Measurements from ENCODE around the gene SLC9A9. TPM values are rescaled to one million over a fixed set of nuclear protein-coding genes. Genes with fewer than 3 reads are reported as not detected.

SLC9A9 gene
- polyA plus RNA-seq, 1 donor (not counting 4 experiments of a cell fraction or from before 2014, with no cell fraction given) = 5.2 TPM

DNA sequence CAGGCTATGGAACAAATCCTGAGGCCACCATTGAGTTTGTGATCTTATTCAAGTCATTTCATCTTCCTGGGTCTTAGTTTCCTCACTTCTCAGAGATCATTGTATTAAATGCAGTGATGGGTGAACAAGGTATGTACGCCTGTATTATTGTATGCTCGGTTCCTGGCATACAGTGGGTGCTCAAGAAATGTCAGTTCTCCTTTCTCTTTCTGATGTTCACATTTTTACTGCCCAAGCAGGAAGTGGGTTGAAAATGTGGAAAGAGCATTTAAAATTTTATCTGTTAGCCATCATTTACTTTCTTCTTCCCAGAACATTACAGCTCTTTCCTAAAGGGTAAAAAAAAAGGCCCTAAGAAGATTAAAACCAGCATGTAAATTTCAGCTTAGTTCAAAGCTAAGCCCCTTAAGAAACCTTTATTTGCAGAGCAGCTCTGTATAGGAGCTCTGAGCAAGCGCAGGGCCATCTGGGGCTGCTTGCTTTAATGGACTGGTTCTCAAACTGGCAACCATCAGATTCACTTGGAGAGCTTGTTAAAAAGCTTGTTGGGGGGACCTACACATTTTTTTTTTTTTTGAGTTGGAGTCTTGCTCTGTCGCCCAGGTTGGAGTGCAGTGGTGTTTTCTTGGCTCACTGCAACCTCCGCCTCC lies 549.3 kb downstream of the SLC9A9 start:
- Histone ChIP-seq H3K4me3 (ENCODE audit: control insufficient read depth in 2 of 3, extremely low read depth in 1 of 3, insufficient read depth in 2 of 3, low read depth in 1 of 3, low read length in 3 of 3) (no peak overlapping the region), H4K20me1 (ENCODE audit: control insufficient read depth, extremely low read depth, insufficient read depth, low read length) (no peaks in the 10 kb centered on the region), H3K79me2 (ENCODE audit: control insufficient read depth, insufficient read depth, low read length) (no peaks in the 10 kb centered on the region), H3K4me2 (ENCODE audit: control insufficient read depth, extremely low read depth, insufficient read depth, low read depth, low read length) (no peak overlapping the region), H3K4me1 (ENCODE audit: control insufficient read depth, extremely low read depth, insufficient read depth, low read length) (peaks cover 9% of the 10 kb centered on the region), H3K9ac (ENCODE audit: control insufficient read depth, extremely low read depth, insufficient read depth, low read length) (no peak overlapping the region), H3K27ac (ENCODE audit: control insufficient read depth, insufficient read depth, low read length) (no peak overlapping the region), H3K9me3 (ENCODE audit: control insufficient read depth, low read depth, low read length) (no peaks in the 10 kb centered on the region), H3K36me3 (ENCODE audit: control insufficient read depth in 2 of 2, extremely low read depth in 1 of 2, insufficient read depth in 2 of 2, low read length in 2 of 2) (no peaks in the 10 kb centered on the region), H2AFZ (ENCODE audit: control insufficient read depth, low read length) (no peak overlapping the region), H3K27me3 (ENCODE audit: control insufficient read depth, extremely low read depth, insufficient read depth, low read length) (no peaks in the 10 kb centered on the region), H3K9me1 (ENCODE audit: control insufficient read depth, extremely low read depth, insufficient read depth, low read length) (no peaks in the 10 kb centered on the region)
- TF ChIP-seq, protein P1, sequence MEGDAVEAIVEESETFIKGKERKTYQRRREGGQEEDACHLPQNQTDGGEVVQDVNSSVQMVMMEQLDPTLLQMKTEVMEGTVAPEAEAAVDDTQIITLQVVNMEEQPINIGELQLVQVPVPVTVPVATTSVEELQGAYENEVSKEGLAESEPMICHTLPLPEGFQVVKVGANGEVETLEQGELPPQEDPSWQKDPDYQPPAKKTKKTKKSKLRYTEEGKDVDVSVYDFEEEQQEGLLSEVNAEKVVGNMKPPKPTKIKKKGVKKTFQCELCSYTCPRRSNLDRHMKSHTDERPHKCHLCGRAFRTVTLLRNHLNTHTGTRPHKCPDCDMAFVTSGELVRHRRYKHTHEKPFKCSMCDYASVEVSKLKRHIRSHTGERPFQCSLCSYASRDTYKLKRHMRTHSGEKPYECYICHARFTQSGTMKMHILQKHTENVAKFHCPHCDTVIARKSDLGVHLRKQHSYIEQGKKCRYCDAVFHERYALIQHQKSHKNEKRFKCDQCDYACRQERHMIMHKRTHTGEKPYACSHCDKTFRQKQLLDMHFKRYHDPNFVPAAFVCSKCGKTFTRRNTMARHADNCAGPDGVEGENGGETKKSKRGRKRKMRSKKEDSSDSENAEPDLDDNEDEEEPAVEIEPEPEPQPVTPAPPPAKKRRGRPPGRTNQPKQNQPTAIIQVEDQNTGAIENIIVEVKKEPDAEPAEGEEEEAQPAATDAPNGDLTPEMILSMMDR (optimal IDR thresholded peaks at IDR 0.05 in 1 of 3, IDR thresholded peaks at IDR 0.05 in 1 of 3, conservative IDR thresholded peaks at IDR 0.05 in 1 of 3; ENCODE audit: extremely low read depth in 1 of 3, insufficient read depth in 2 of 3, low read length in 3 of 3) = no peak
- TF ChIP-seq EZH2 (IDR thresholded peaks at IDR 0.05; ENCODE audit: low read length) = no peak
- dilution Hi-C loops (cut with MboI; ENCODE audit: extremely low pct_ligation_motif_present, low sequenced_read_pairs) = no loop called here
- FAIRE-seq = no peak
- no peak for DNase-seq (ENCODE audit: low read depth, low spot score)

DNA sequence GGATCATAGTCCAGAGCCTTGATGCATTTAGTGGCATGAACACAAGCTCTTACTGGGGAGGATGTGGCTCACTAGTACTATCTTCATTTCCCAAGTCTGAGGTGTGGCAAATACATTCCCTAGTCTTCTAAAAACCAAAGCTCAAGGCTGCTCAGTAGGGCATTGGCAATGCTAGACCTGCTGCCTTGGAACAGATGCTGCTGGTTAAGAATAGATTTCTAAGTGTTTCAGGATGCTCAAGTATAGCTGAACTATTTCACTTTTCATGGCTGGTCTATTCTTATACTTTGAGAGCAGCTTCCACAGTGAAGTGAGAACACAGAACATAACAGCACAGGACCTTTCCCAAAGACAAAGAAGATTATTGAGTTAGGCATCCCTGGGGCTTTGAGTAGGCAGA lies 549.9 kb downstream of the SLC9A9 start:
- Histone ChIP-seq H2AFZ (ENCODE audit: control insufficient read depth, low read length) (no peak overlapping the region), H3K27me3 (ENCODE audit: control insufficient read depth, extremely low read depth, insufficient read depth, low read length) (no peaks in the 10 kb centered on the region), H3K27ac (ENCODE audit: control insufficient read depth, insufficient read depth, low read length) (no peak overlapping the region), H3K36me3 (ENCODE audit: control insufficient read depth in 2 of 2, extremely low read depth in 1 of 2, insufficient read depth in 2 of 2, low read length in 2 of 2) (no peaks in the 10 kb centered on the region), H3K9me1 (ENCODE audit: control insufficient read depth, extremely low read depth, insufficient read depth, low read length) (no peaks in the 10 kb centered on the region), H3K9ac (ENCODE audit: control insufficient read depth, extremely low read depth, insufficient read depth, low read length) (no peak overlapping the region), H3K9me3 (ENCODE audit: control insufficient read depth, low read depth, low read length) (no peaks in the 10 kb centered on the region), H3K79me2 (ENCODE audit: control insufficient read depth, insufficient read depth, low read length) (no peaks in the 10 kb centered on the region), H3K4me2 (ENCODE audit: control insufficient read depth, extremely low read depth, insufficient read depth, low read depth, low read length) (no peak overlapping the region), H3K4me3 (ENCODE audit: control insufficient read depth in 2 of 3, extremely low read depth in 1 of 3, insufficient read depth in 2 of 3, low read depth in 1 of 3, low read length in 3 of 3) (no peak overlapping the region), H3K4me1 (ENCODE audit: control insufficient read depth, extremely low read depth, insufficient read depth, low read length) (peaks cover 9% of the 10 kb centered on the region), H4K20me1 (ENCODE audit: control insufficient read depth, extremely low read depth, insufficient read depth, low read length) (no peaks in the 10 kb centered on the region)
- TF ChIP-seq, protein P1 (optimal IDR thresholded peaks at IDR 0.05 in 1 of 3, IDR thresholded peaks at IDR 0.05 in 1 of 3, conservative IDR thresholded peaks at IDR 0.05 in 1 of 3; ENCODE audit: extremely low read depth in 1 of 3, insufficient read depth in 2 of 3, low read length in 3 of 3) = no peak
- TF ChIP-seq EZH2 (IDR thresholded peaks at IDR 0.05; ENCODE audit: low read length) = no peak
- dilution Hi-C loops (cut with MboI; ENCODE audit: extremely low pct_ligation_motif_present, low sequenced_read_pairs) = no loop called here
- DNase-seq (ENCODE audit: low read depth, low spot score) (no peak), FAIRE-seq (no peak)

All from keratinocyte (primary cell).